Measurements from ENCODE around the gene C5AR1.

Gene C5AR1

DNA sequence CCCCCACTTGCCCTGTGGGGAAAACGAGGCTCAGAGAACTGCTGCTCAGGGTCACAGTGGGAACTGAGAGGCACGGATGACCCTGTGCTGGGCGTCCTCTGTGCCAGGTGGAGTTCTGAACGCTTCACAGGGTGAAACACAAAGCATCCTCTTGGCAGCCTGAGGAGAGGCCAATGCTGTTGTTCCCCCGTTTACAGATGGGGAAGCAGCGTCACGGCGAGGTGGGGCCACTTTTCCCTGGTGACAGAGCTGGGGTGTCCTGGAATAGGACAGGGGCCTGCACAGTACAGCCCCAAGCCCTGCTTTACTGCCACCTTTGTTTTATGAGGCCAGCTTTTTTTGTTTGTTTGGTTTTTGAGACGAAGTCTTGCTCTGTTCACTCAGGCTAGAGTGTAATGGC lies 61.6 kb downstream of the C5AR1 start:
- no peak for FAIRE-seq

All from G401.6 (cell line).